K562 (cell line): Measurements from ENCODE around the gene CPNE6. TPM values are rescaled to one million over a fixed set of nuclear protein-coding genes. Genes with fewer than 3 reads are reported as not detected.
A peak's percentile ranks its signal among the peaks of the same experiment; 100 is the strongest.

Experiments
- BCL6 ChIP-seq: fragments of 250-450 bp; sonication (Bioruptor Pico); IDR thresholded peaks from 2 replicates; pipeline ENCODE4 v1.4.0; 2020
- BMI1 ChIP-seq: fragments of 150-350 bp; IDR thresholded peaks from 2 replicates; pipeline ENCODE4 v1.6.1; 2014; ENCODE audit warnings: low read length
- CBFA2T2 ChIP-seq: fragments of 450-650 bp; conservative IDR thresholded peaks from 2 replicates; pipeline ENCODE4 v1.6.1; 2017; ENCODE audit warnings: mild to moderate bottlenecking
- CHD4 ChIP-seq: fragments of 200-600 bp; sonication (generic); IDR thresholded peaks from 3 replicates; pipeline ENCODE4 v1.6.1; 2012; ENCODE audit warnings: low read depth, mild to moderate bottlenecking, mixed read lengths, low read length, inconsistent platforms; ENCODE audit not compliant: insufficient read depth, insufficient replicate concordance, poor library complexity, severe bottlenecking
- ERF ChIP-seq: fragments of 450-650 bp; formaldehyde crosslinking; IDR thresholded peaks from 2 replicates; pipeline ENCODE4 v1.4.0; 2020; ENCODE audit warnings: mild to moderate bottlenecking, mixed read lengths
- JUNB ChIP-seq: fragments of 450-650 bp; formaldehyde crosslinking; conservative IDR thresholded peaks from 2 replicates; pipeline ENCODE4 v1.4.0; 2020; ENCODE audit warnings: mild to moderate bottlenecking
- LCOR ChIP-seq: sonication (generic); formaldehyde crosslinking; IDR thresholded peaks from 2 replicates; pipeline ENCODE4 v1.8.0; 2022; ENCODE audit warnings: mild to moderate bottlenecking, missing genetic modification reagents
- MAFF ChIP-seq: IDR thresholded peaks from 2 replicates; pipeline ENCODE4 v1.6.1; 2012; ENCODE audit warnings: low read length, improper control_type of control experiment
- MCM3 ChIP-seq: fragments of 450-650 bp; IDR thresholded peaks from 2 replicates; pipeline ENCODE4 v1.6.1; 2016
- NCOA2 ChIP-seq, 2 experiments: fragments of 450-650 bp; IDR thresholded peaks; 2 replicates each; pipeline ENCODE4 v1.6.1; 2018; ENCODE audit warnings: mild to moderate bottlenecking in 2 of 2, moderate library complexity in 1 of 2; ENCODE audit not compliant: partially characterized antibody in 2 of 2
- NEUROD1 ChIP-seq: fragments of 150-350 bp; IDR thresholded peaks from 2 replicates; pipeline ENCODE4 v1.6.1; 2014; ENCODE audit warnings: borderline replicate concordance, low read length, low read depth; ENCODE audit not compliant: partially characterized antibody
- NFATC3 ChIP-seq: fragments of 450-650 bp; IDR thresholded peaks from 2 replicates; pipeline ENCODE4 v1.6.1; 2017; ENCODE audit warnings: mild to moderate bottlenecking
- PML ChIP-seq: IDR thresholded peaks from 2 replicates; pipeline ENCODE4 v1.6.1; 2012; ENCODE audit warnings: low read length, inconsistent platforms
- POLR2H ChIP-seq: IDR thresholded peaks from 2 replicates; pipeline ENCODE4 v1.6.1; 2016; ENCODE audit warnings: missing genetic modification characterization, low read depth, mild to moderate bottlenecking, control low read depth, missing compliant biosample characterization, moderate library complexity
- RAD51 ChIP-seq: fragments of 450-650 bp; IDR thresholded peaks from 2 replicates; pipeline ENCODE4 v1.7.1; 2016; ENCODE audit warnings: low read depth, mild to moderate bottlenecking, borderline replicate concordance
- RNF2 ChIP-seq: sonication (generic); IDR thresholded peaks from 2 replicates; pipeline ENCODE4 v1.6.1; 2016
- SIN3B ChIP-seq: fragments of 450-650 bp; IDR thresholded peaks from 2 replicates; pipeline ENCODE4 v1.6.1; 2017; ENCODE audit warnings: low read depth, mild to moderate bottlenecking, moderate library complexity
- SIRT6 ChIP-seq: IDR thresholded peaks from one replicate; pipeline ENCODE4 v1.6.1; 2012; ENCODE audit warnings: low read depth, mild to moderate bottlenecking, control low read depth, inconsistent platforms, low read length, moderate library complexity
- TBL1XR1 ChIP-seq, 2 experiments: IDR thresholded peaks; 2 replicates each; pipeline ENCODE4 v1.6.1; 2012; ENCODE audit warnings: improper control_type of control experiment in 2 of 2, low read length in 2 of 2, mild to moderate bottlenecking in 1 of 2
- TRIM28 ChIP-seq: fragments of 450-650 bp; IDR thresholded peaks from 2 replicates; pipeline ENCODE4 v1.6.1; 2017
- ZNF217 ChIP-seq: sonication (generic); formaldehyde crosslinking; IDR thresholded peaks from 2 replicates; pipeline ENCODE4 v1.8.0; 2022; ENCODE audit warnings: mild to moderate bottlenecking, missing genetic modification reagents
- polyA plus RNA-seq, 8 experiments: library from polyadenylated mRNA; depleted of rRNA in 4 of 8; stranded (reverse) in 5 of 8; unstranded in 3 of 8; fragments of >200 nt; fragmentation: Nextera tagmentation in 2 of 8; fragmentation: Illumina TruSeq in 1 of 8; extraction: Ambion mirVana in 2 of 8; extraction: Trizol in 1 of 8; gene quantifications; 2 replicates each; pipeline versions ENCODE4 v1.2.1 to v1.2.3, GENCODE V29; 2011 to 2014; ENCODE audit warnings: inconsistent platforms in 1 of 8, missing spikeins in 1 of 8
- total RNA-seq, 7 experiments: library from RNA; depleted of rRNA in 6 of 7; stranded (reverse); fragments of >200 nt in 6 of 7; fragmentation: Illumina TruSeq in 2 of 7; extraction: Trizol in 2 of 7; gene quantifications; 2 replicates each; pipeline versions ENCODE4 v1.2.1 to v1.2.3, GENCODE V29; 2011 to 2021; ENCODE audit warnings: low replicate concordance in 1 of 7
- TF ChIP-seq, protein P1 (sequence below), 2 experiments: fragments of 450-650 bp in 1 of 2; sonication (generic) in 1 of 2; formaldehyde crosslinking; conservative IDR thresholded peaks; 2 replicates each; pipeline versions ENCODE4 v1.4.0 to v1.8.1; 2020 to 2022; ENCODE audit warnings: mild to moderate bottlenecking in 1 of 2, missing genetic modification reagents in 1 of 2
- TF ChIP-seq, protein P2 (sequence below): fragments of 450-650 bp; IDR thresholded peaks from one replicate; pipeline ENCODE4 v1.6.1; 2018; ENCODE audit warnings: mild to moderate bottlenecking, moderate library complexity; ENCODE audit not compliant: partially characterized antibody
- TF ChIP-seq, protein P3 (sequence below): fragments of 250-450 bp; sonication (Bioruptor Pico); IDR thresholded peaks from 2 replicates; pipeline ENCODE4 v1.4.0; 2020
- TF ChIP-seq, protein P4 (sequence below): fragments of 450-650 bp; IDR thresholded peaks from 2 replicates; pipeline ENCODE4 v1.6.1; 2017; ENCODE audit warnings: antibody characterized with exemption

The CPNE6 gene
- total and polyA plus RNA-seq, 9 of the 15 experiments (the other 6 are each of a cell fraction or from before 2014, with no cell fraction given) = not detected

DNA sequence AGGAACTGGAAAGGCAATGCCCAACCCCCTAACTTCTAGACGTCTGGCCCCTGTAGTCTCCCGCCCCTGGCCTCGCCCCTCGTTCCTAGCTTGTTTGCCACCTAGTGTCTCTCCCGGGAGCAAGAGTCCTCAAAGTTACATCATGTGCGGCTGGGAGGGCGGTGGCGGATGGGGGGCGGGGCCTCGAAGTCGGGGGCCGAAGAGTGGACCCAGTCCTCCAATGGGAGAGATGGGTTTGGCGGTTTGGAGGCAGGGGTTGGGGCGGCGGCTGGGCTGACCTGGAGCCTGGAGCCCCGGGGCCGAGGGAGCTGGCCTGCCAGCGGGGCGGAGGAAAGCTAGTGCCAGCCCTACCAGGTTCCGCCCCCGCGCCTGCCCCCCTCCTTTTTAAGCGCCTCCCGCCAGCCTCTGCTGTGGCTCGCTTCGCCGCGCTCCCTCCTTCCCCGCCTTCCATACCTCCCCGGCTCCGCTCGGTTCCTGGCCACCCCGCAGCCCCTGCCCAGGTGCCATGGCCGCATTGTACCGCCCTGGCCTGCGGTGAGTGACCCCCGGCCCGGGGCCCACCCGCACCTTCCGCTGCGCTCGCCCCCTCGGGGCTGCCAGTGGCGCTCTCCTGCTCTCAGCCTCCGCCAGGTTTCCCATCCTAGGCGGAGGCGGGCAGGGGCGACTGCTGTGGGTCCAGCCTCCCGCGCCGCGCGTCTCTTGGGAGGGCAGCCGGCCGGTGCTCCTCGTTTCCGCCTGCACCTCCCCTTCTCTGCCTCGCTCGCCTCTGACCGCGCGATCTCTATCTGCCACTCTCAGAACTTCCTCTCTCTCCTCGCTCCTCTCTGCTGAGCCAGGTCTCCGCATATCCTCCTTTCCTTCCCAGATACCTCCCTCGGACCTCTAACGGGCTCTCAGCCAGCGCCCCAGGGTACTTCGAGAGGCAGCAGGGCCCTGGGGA, 22.8 kb downstream of the CPNE6 start, which contains the start of gene PCK2 (continued):
- TF ChIP-seq PML (peak; percentile 50), JUNB (no peak), LCOR (CRISPR knock-in tag) (peak; percentile 82; the same call in 1 of the 2 replicates), RAD51 (no peak), CBFA2T2 (no peak), BCL6 (no peak), BMI1 (no peak), NEUROD1 (peak; percentile 36), CHD4 (no peak), TBL1XR1 (IDR thresholded peaks at IDR 0.05; ENCODE audit: low read length in 2 of 2) (peak in 1 of 2 experiments; percentile 10; a peak in 1 of 4 replicates), TRIM28 (no peak), MCM3 (no peak), MAFF (no peak), SIRT6 (no peak), POLR2H (tag) (peak; percentile 92), NFATC3 (no peak), SIN3B (peak; percentile 39; the same call in 1 of the 2 replicates), ERF (CRISPR knock-in tag) (0 out of 2 replicates have a peak, but pooled peaks have one; percentile 30), RNF2 (0 out of 2 replicates have a peak, but pooled peaks have one; percentile 37), NCOA2 (IDR thresholded peaks at IDR 0.05; ENCODE audit: partially characterized antibody in 2 of 2) (no peak), ZNF217 (CRISPR knock-in tag) (no peak)
- TF ChIP-seq, protein P1, sequence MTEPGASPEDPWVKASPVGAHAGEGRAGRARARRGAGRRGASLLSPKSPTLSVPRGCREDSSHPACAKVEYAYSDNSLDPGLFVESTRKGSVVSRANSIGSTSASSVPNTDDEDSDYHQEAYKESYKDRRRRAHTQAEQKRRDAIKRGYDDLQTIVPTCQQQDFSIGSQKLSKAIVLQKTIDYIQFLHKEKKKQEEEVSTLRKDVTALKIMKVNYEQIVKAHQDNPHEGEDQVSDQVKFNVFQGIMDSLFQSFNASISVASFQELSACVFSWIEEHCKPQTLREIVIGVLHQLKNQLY (CRISPR knock-in tag; conservative IDR thresholded peaks at IDR 0.05) = no peak
- TF ChIP-seq, protein P2, sequence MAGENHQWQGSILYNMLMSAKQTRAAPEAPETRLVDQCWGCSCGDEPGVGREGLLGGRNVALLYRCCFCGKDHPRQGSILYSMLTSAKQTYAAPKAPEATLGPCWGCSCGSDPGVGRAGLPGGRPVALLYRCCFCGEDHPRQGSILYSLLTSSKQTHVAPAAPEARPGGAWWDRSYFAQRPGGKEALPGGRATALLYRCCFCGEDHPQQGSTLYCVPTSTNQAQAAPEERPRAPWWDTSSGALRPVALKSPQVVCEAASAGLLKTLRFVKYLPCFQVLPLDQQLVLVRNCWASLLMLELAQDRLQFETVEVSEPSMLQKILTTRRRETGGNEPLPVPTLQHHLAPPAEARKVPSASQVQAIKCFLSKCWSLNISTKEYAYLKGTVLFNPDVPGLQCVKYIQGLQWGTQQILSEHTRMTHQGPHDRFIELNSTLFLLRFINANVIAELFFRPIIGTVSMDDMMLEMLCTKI = no peak
- TF ChIP-seq, protein P3, sequence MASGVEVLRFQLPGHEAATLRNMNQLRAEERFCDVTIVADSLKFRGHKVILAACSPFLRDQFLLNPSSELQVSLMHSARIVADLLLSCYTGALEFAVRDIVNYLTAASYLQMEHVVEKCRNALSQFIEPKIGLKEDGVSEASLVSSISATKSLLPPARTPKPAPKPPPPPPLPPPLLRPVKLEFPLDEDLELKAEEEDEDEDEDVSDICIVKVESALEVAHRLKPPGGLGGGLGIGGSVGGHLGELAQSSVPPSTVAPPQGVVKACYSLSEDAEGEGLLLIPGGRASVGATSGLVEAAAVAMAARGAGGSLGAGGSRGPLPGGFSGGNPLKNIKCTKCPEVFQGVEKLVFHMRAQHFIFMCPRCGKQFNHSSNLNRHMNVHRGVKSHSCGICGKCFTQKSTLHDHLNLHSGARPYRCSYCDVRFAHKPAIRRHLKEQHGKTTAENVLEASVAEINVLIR (CRISPR knock-in tag) = no peak
- TF ChIP-seq, protein P4, sequence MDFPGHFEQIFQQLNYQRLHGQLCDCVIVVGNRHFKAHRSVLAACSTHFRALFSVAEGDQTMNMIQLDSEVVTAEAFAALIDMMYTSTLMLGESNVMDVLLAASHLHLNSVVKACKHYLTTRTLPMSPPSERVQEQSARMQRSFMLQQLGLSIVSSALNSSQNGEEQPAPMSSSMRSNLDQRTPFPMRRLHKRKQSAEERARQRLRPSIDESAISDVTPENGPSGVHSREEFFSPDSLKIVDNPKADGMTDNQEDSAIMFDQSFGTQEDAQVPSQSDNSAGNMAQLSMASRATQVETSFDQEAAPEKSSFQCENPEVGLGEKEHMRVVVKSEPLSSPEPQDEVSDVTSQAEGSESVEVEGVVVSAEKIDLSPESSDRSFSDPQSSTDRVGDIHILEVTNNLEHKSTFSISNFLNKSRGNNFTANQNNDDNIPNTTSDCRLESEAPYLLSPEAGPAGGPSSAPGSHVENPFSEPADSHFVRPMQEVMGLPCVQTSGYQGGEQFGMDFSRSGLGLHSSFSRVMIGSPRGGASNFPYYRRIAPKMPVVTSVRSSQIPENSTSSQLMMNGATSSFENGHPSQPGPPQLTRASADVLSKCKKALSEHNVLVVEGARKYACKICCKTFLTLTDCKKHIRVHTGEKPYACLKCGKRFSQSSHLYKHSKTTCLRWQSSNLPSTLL = no peak
